Activated naive CD4-positive, alpha-beta T cell treated with Interleukin-2 at 50 U/mL for 16 hours (primary cell): ENCODE measurements around the gene MNX1.

ENCODE experiments used
- DNase-seq: peaks from one replicate; pipeline ENCODE4 v3.0.0-alpha.2; 2020

Gene MNX1

DNA sequence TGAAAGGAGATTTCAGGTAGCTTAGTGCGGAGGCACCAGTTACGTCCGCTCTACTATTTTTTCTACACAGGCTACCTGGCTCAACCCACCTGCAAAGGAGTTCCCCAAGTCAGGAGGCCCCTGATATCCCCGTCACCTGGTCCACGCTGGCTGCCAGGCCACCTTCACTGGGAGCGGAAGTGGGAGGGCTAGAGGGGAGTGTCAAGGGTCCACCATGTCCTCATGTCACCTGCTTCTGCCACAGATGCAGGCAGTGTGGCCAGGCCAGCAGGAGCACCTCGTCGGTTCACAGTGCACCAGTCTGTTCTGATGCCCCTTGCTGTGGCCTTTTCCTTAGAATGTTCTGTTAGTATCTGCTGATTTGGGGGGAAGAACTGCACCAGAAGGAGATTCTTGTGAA, 44.1 kb downstream of the MNX1 start:
- DNase-seq, result no peak

DNA sequence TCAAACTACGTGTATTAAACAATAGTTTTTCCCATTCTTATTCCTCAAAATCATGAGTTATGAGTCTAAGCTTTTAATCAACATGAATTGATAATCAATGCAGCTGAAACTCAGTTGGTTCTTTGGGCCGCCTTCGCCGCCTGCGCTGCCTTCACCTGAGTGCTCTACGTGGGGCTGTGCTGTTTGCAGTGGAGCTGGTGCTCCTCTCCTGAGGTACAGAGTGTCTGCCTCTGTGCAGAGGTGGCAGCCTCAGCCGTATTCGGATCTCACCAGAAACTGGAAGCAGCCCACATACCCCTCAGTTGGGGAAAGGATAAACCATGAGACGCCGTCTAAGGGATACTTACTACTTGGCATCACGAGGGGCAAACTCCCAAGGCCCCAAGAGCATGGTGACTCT, 45.5 kb downstream of the MNX1 start:
- no peak for DNase-seq

DNA sequence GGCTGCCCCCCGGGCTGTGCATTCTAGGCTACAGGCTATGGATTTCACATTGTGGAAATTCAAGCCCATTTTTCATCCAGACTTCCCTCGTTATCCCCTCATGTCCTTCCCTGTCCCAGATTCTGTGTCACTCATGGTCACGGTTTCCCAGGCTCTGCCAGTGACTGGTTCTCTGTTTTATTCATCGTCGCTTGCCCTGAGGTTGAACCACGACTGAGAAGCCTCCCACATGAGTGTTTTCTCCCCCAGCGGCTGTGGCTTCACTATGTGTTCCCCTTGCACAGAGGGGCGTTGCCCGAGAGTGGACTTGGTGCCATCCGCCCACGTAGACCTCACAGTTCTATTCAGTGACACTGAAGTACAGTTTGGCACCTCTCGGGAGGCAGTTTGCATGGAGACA, 47.0 kb downstream of the MNX1 start:
- no peak for DNase-seq

DNA sequence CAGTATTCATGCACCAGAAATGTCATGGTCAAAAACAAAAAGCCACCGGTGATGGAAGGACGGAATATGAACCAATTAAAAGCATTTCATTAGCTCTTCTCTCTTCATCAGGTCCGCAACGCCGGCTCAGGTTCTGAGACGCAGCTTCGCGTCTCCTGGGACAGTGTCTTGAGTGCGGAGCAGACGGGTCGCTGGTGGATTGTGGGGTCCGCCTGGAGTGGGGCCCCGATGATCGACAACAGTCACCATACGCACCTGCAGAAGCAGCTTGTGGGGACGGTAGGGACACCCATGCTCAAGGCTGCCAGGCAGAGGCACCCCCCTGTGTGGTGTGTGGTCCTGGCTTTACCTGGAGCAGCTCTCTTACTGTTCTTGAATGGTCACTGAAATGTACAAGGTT, 47.6 kb downstream of the MNX1 start:
- no peak for DNase-seq

DNA sequence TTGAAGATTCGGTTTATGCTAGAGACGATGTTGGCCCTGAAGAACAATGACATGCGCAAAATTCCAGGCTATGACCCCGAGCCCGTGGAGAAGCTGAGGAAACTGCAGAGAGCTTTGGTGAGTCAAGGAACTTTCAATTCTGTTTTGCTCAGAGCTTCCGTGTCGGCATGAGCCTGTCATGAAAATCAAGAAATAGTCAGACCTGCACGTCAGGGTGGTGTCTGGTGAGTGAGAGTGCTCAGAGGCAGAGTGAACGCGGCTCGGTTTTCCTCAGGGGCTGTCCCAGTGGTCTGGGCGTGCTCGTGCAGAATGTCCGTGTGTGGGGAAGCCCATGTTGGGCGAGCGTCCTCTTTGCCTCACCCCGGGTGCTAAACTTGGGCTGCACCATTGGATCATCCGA, 48.3 kb downstream of the MNX1 start:
- DNase-seq, result no peak

DNA sequence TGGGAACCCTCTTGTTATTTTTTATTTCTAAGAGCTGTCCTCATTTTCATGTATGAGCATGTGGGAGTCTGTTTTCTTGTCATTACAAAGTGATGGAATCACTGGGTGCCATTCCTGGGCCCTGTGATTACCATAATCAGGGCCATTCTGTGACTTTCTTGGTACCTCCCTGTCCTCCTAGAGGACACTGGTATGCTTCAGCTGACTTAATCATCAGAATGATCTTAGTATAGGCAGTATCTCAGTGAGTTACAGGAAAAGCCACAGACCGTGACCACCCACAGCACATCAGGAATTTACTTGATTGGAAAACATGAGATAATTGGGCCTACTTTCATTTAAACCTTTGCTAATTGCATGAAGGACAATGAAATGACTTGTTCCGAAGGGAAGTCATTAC, 53.7 kb downstream of the MNX1 start:
- DNase-seq, result no peak

DNA sequence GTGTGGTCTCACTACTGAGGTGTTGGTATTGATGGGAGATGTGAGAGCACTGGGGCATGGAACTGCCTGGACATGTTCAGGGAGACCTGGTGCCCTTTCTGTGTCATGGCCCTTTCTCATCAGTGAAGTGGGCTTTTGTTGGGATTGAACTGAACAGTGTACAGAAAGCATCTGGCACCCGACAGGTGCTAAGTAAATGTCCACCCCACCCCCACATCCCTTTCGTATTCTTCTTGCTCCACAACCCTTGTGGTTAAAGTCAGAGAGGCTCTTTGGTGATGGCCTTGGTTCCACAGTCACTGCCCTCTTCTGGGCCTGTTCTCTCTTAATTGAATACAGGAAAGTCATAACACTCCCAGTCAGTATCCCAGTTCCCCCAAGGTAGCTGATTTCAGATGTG, 55.5 kb downstream of the MNX1 start:
- DNase-seq, result no peak
